CD14-positive monocyte (primary cell): ENCODE results near the gene SIDT2. TPM values are rescaled to one million over a fixed set of nuclear protein-coding genes. Genes with fewer than 3 reads are reported as not detected.
A peak's percentile ranks its signal among the peaks of the same experiment; 100 is the strongest.

Experiments
- DNase-seq, 3 donors: peaks; one replicate each; pipeline ENCODE4 v3.0.0-alpha.2; 2011 to 2022
- H2AFZ ChIP-seq: 2 replicates; pipeline ENCODE4 v1.6.0; 2012; ENCODE audit warnings: mild to moderate bottlenecking, low read depth, low read length, inconsistent platforms; ENCODE audit not compliant: insufficient read depth, poor library complexity, severe bottlenecking
- H3K27ac ChIP-seq, 2 donors: 1 replicate in 1 of 2; 2 replicates in 1 of 2; pipeline ENCODE4 v1.5.1; 2012 to 2013; ENCODE audit warnings: low read length in 2 of 2, control low read depth in 1 of 2, inconsistent platforms in 1 of 2, low read depth in 1 of 2, mild to moderate bottlenecking in 1 of 2
- H3K27me3 ChIP-seq, 2 donors: one replicate each; pipeline versions ENCODE4 v1.6.0 to v1.6.1; 2011 to 2013; ENCODE audit warnings: low read length in 2 of 2; ENCODE audit not compliant: control insufficient read depth in 2 of 2, insufficient read depth in 2 of 2
- H3K36me3 ChIP-seq, 2 donors: replicated peaks in 1 of 2; 1 replicate in 1 of 2; 2 replicates in 1 of 2; pipeline versions ENCODE4 v1.5.1 to v1.6.1; 2012 to 2013; ENCODE audit warnings: low read length in 2 of 2, control low read depth in 1 of 2, inconsistent platforms in 1 of 2, mild to moderate bottlenecking in 1 of 2; ENCODE audit not compliant: insufficient read depth in 2 of 2, control insufficient read depth in 1 of 2
- H3K4me1 ChIP-seq, 2 donors: 1 replicate in 1 of 2; 2 replicates in 1 of 2; pipeline versions ENCODE4 v1.5.1 to v1.6.1; 2012 to 2013; ENCODE audit warnings: low read length in 2 of 2, control low read depth in 1 of 2, inconsistent platforms in 1 of 2, mild to moderate bottlenecking in 1 of 2, moderate library complexity in 1 of 2; ENCODE audit not compliant: insufficient read depth in 2 of 2, control insufficient read depth in 1 of 2
- H3K4me2 ChIP-seq: replicated peaks from 2 replicates; pipeline ENCODE3; 2012; ENCODE audit warnings: low read length, moderate library complexity, mild to moderate bottlenecking; ENCODE audit not compliant: poor library complexity, severe bottlenecking; ENCODE audit errors: extremely low read depth
- H3K4me3 ChIP-seq, 3 experiments: fragments of 200-600 bp in 1 of 3; sonication (generic) in 1 of 3; replicated peaks in 1 of 3; 1 replicate in 2 of 3; 2 replicates in 1 of 3; pipeline ENCODE4 v1.5.1; 2011 to 2013; ENCODE audit warnings: low read length in 3 of 3, mild to moderate bottlenecking in 3 of 3, control low read depth in 2 of 3, low read depth in 2 of 3, inconsistent platforms in 1 of 3, moderate library complexity in 1 of 3
- H3K79me2 ChIP-seq: 2 replicates; pipeline ENCODE4 v1.6.0; 2012; ENCODE audit warnings: mild to moderate bottlenecking, control low read depth, inconsistent platforms, low read length, moderate library complexity; ENCODE audit not compliant: insufficient read depth
- H3K9ac ChIP-seq: 2 replicates; pipeline ENCODE4 v1.6.0; 2017; ENCODE audit warnings: low read length, mild to moderate bottlenecking; ENCODE audit not compliant: insufficient read depth, poor library complexity, severe bottlenecking
- H3K9me3 ChIP-seq, 2 donors: replicated peaks in 1 of 2; 1 replicate in 1 of 2; 2 replicates in 1 of 2; pipeline versions ENCODE4 v1.5.1 to v1.6.1; 2012 to 2013; ENCODE audit warnings: low read length in 2 of 2, control low read depth in 1 of 2; ENCODE audit not compliant: control insufficient read depth in 1 of 2, insufficient read depth in 1 of 2
- H4K20me1 ChIP-seq: 2 replicates; pipeline ENCODE4 v1.6.0; 2012; ENCODE audit warnings: mild to moderate bottlenecking, low read length, control low read depth, moderate library complexity; ENCODE audit not compliant: insufficient read depth
- H3K27ac Mint-ChIP-seq, 7 donors: one replicate each; pipeline ENCODE4 v1.8.0; 2020; ENCODE audit warnings: mild to moderate bottlenecking in 7 of 7, mixed read lengths in 7 of 7, moderate library complexity in 6 of 7, inconsistent platforms in 2 of 7
- H3K27me3 Mint-ChIP-seq, 3 donors: one replicate each; pipeline ENCODE4 v1.8.0; 2021 to 2022; ENCODE audit warnings: low read depth in 3 of 3, mild to moderate bottlenecking in 3 of 3, mixed read lengths in 3 of 3, moderate library complexity in 3 of 3, inconsistent platforms in 1 of 3
- H3K36me3 Mint-ChIP-seq, 2 donors: one replicate each; pipeline ENCODE4 v1.8.0; 2020; ENCODE audit warnings: mixed read lengths in 2 of 2, inconsistent platforms in 1 of 2, mild to moderate bottlenecking in 1 of 2
- H3K4me1 Mint-ChIP-seq: one replicate; pipeline ENCODE4 v1.8.0; 2020; ENCODE audit warnings: mild to moderate bottlenecking, mixed read lengths
- H3K4me3 Mint-ChIP-seq, 2 donors: one replicate each; pipeline ENCODE4 v1.8.0; 2020; ENCODE audit warnings: mild to moderate bottlenecking in 2 of 2, mixed read lengths in 2 of 2, moderate library complexity in 1 of 2
- H3K9me3 Mint-ChIP-seq, 7 donors: one replicate each; pipeline ENCODE4 v1.8.0; 2020 to 2022; ENCODE audit warnings: mixed read lengths in 7 of 7, mild to moderate bottlenecking in 6 of 7, moderate library complexity in 6 of 7, inconsistent platforms in 2 of 7
- WGBS: methylation state at CpG from one replicate; pipeline ENCODE4 v1.1.5; 2013; ENCODE audit warnings: missing lambda C conversion rate; ENCODE audit not compliant: insufficient coverage; 5-methylcytosine and 5-hydroxymethylcytosine counted together
- intact Hi-C, 2 donors: fragments of 100-400 bp; cut with micrococcal nuclease; formaldehyde crosslinking; loops; one replicate each; pipeline versions ENCODE4 v1.15.0 to v1.15.1; 2023
- polyA plus RNA-seq, 3 donors: library from polyadenylated mRNA; depleted of rRNA in 1 of 3; unstranded in 2 of 3; stranded (reverse) in 1 of 3; fragments of 300-500 nt in 2 of 3; fragments of >200 nt in 1 of 3; fragmentation: Illumina TruSeq in 2 of 3; gene quantifications; 1 replicate in 2 of 3; 2 replicates in 1 of 3; pipeline ENCODE4 v1.2.3, GENCODE V29; 2012 to 2021
- TF ChIP-seq, protein P1 (sequence below): fragments of 200-600 bp; IDR thresholded peaks from one replicate; pipeline ENCODE4 v1.8.0; 2022; ENCODE audit warnings: antibody characterized with exemption, mild to moderate bottlenecking

SIDT2 gene
- polyA plus RNA-seq, 3 donors = 21.8 to 177 (median 41.8) TPM

- Histone ChIP-seq H3K4me1 (peaks cover 0 to 3% of the 10 kb centered on the region in 2 donors), H3K79me2 (no peaks in the 10 kb centered on the region), H3K4me3 (no peak overlapping the region), H3K36me3 (peaks cover 89 to 99% of the 10 kb centered on the region in 2 donors), H4K20me1 (peaks cover 5% of the 10 kb centered on the region), H3K9me3 (no peaks in the 10 kb centered on the region), H2AFZ (no peak overlapping the region), H3K27me3 (no peaks in the 10 kb centered on the region), H3K27ac (peak overlapping the region in 1 of 2 donors; percentile 6), H3K4me2 (no peak overlapping the region), H3K9ac (no peak overlapping the region)
- TF ChIP-seq, protein P1, sequence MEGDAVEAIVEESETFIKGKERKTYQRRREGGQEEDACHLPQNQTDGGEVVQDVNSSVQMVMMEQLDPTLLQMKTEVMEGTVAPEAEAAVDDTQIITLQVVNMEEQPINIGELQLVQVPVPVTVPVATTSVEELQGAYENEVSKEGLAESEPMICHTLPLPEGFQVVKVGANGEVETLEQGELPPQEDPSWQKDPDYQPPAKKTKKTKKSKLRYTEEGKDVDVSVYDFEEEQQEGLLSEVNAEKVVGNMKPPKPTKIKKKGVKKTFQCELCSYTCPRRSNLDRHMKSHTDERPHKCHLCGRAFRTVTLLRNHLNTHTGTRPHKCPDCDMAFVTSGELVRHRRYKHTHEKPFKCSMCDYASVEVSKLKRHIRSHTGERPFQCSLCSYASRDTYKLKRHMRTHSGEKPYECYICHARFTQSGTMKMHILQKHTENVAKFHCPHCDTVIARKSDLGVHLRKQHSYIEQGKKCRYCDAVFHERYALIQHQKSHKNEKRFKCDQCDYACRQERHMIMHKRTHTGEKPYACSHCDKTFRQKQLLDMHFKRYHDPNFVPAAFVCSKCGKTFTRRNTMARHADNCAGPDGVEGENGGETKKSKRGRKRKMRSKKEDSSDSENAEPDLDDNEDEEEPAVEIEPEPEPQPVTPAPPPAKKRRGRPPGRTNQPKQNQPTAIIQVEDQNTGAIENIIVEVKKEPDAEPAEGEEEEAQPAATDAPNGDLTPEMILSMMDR = no peak
- WGBS = 100% methylated on average over 5 of the region's 7 CpGs
- intact Hi-C loops = loop anchor here (5.0 to 10.0 kb wide), 3 partner anchors 40 to 347 kb away; no protein-coding TSS in a partner anchor
- no peak for DNase-seq
- Mint-ChIP-seq H3K9me3 (no peaks in the 10 kb centered on the region), H3K4me1 (peaks cover 8% of the 10 kb centered on the region), H3K27ac (peak overlapping the region in 2 of 7 donors; percentile 15 to 65), H3K27me3 (no peaks in the 10 kb centered on the region), H3K36me3 (peaks cover 90 to 99% of the 10 kb centered on the region in 2 donors), H3K4me3 (no peak overlapping the region)
These were observed 43.4 kb downstream of the SIDT2 start for GRCh38 chr11:117221775-117222517.

GRCh38 chr11:117222991-117223740, 44.6 kb downstream of the SIDT2 start:
- Histone ChIP-seq H3K27ac (no peak overlapping the region), H3K4me3 (no peak overlapping the region), H3K27me3 (no peaks in the 10 kb centered on the region), H4K20me1 (peaks cover 6% of the 10 kb centered on the region), H3K4me1 (peaks cover 0 to 3% of the 10 kb centered on the region in 2 donors), H3K4me2 (no peak overlapping the region), H2AFZ (no peak overlapping the region), H3K36me3 (peaks cover 87 to 99% of the 10 kb centered on the region in 2 donors), H3K9me3 (no peaks in the 10 kb centered on the region), H3K79me2 (no peaks in the 10 kb centered on the region), H3K9ac (no peak overlapping the region)
- DNase-seq = no peak
- Mint-ChIP-seq H3K4me3 (no peak overlapping the region), H3K36me3 (peaks cover 89 to 98% of the 10 kb centered on the region in 2 donors), H3K27me3 (no peaks in the 10 kb centered on the region), H3K4me1 (peaks cover 8% of the 10 kb centered on the region), H3K9me3 (no peaks in the 10 kb centered on the region), H3K27ac (peak overlapping the region in 2 of 7 donors; percentile 20 to 43)
- TF ChIP-seq, protein P1 = no peak
- 100% methylated on average over 5 of the region's 14 CpGs for WGBS
- intact Hi-C loops = loop anchor here (5.0 to 10.0 kb wide), 3 partner anchors 41 to 348 kb away; no protein-coding TSS in a partner anchor
